BLaER1 (cell line): ENCODE data around the gene TBL2.
"Not testable (repeated sequence)": the region's sequence is repeated elsewhere in the genome, so short reads cannot be mapped to it uniquely, and the experiment has no call there.

Experiments
- H3K27ac ChIP-seq: shearing (Covaris generic); formaldehyde crosslinking; 2 replicates; pipeline ENCODE4 v1.8.1; 2022
- H3K27me3 ChIP-seq: shearing (Covaris generic); formaldehyde crosslinking; 2 replicates; pipeline ENCODE4 v1.8.1; 2022
- H3K36me3 ChIP-seq: shearing (Covaris generic); formaldehyde crosslinking; 2 replicates; pipeline ENCODE4 v1.8.1; 2022
- H3K4me1 ChIP-seq: shearing (Covaris generic); formaldehyde crosslinking; 2 replicates; pipeline ENCODE4 v1.8.1; 2022
- H3K4me2 ChIP-seq: shearing (Covaris generic); formaldehyde crosslinking; 2 replicates; pipeline ENCODE4 v1.8.1; 2022
- H3K4me3 ChIP-seq: shearing (Covaris generic); formaldehyde crosslinking; 2 replicates; pipeline ENCODE4 v1.8.1; 2022
- H3K9ac ChIP-seq: shearing (Covaris generic); formaldehyde crosslinking; 2 replicates; pipeline ENCODE4 v1.8.1; 2022
- H3K9me3 ChIP-seq: shearing (Covaris generic); formaldehyde crosslinking; 2 replicates; pipeline ENCODE4 v1.8.1; 2022
- H4K20me1 ChIP-seq: shearing (Covaris generic); formaldehyde crosslinking; 2 replicates; pipeline ENCODE4 v1.8.1; 2022
- Cebpa-rat ChIP-seq: shearing (Covaris generic); IDR thresholded peaks from 2 replicates; pipeline ENCODE4 v1.8.1; 2022

Gene TBL2, protein sequence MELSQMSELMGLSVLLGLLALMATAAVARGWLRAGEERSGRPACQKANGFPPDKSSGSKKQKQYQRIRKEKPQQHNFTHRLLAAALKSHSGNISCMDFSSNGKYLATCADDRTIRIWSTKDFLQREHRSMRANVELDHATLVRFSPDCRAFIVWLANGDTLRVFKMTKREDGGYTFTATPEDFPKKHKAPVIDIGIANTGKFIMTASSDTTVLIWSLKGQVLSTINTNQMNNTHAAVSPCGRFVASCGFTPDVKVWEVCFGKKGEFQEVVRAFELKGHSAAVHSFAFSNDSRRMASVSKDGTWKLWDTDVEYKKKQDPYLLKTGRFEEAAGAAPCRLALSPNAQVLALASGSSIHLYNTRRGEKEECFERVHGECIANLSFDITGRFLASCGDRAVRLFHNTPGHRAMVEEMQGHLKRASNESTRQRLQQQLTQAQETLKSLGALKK

DNA sequence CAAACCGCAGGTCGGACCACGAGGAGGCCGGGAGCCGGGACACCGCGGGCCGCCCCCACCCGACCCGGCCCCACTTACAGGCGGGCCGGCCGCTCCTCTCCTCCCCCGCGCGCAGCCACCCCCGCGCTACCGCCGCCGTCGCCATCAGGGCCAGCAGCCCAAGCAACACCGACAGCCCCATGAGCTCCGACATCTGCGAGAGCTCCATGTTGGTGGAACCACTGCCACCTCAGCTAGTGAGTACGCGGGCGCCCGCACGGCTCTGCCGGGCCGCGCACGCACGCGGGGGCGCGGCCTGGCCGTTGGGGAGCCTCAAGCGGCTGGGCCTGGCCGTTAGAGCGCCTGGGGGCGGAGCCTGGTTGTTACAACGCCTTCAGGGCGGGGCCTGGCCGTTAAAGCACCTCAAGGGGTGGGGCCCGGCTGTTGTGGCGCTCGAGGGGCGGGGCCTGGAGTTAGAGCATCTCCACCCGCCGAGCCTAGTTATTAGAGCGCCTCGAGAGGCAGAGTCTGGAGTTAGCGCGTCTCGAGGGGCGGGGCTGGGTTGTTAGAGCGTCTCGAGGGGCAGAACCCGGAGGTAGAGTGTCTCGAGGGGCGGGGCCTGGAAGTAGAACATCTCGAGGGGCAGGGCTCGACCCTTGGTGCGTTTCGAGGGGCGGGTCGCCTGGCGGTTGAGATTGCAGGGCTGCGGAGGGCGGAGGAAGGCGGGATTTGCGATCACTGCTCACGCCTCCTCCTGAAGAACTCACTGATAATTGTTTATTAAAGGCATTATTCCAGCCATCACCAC lies at the start of gene TBL2:
TBL2 (minus strand) TSS at position 238 of the 787 bp plus-strand sequence; CDS start at position 208, 30 bp downstream.
- Histone ChIP-seq H3K36me3 (peaks cover 29% of the 10 kb centered on the region), H3K9ac (peak within 1 kb of the TSS; percentile 93), H3K4me1 (peaks cover 48% of the 10 kb centered on the region), H3K27ac (peak within 1 kb of the TSS; percentile 96), H3K4me3 (peak within 1 kb of the TSS; percentile 87), H4K20me1 (peaks cover 40% of the 10 kb centered on the region), H3K4me2 (peak within 1 kb of the TSS; percentile 98), H3K9me3 (no peaks in the 10 kb centered on the region), H3K27me3 (no peaks in the 10 kb centered on the region)
- TF ChIP-seq Cebpa-rat, result no peak

DNA sequence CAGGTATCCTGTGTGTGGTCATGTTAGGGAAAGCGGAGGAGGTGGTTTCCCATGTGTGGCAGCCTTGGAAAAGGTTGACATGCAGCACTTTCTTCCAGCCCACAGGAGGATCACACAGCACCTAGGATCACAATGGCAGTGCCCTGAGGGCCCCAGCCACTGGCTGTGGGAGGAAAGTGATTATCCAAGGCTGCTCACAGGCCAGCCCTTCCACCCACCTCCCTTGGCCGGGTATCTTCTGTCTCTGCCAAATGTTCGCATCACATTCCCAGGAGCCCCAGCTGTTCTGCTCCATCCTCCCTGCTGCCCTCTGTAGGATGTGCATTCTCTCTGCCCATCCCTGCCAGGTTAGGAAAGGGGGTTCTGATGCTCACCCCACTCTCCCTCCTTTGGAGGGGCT lies 48.4 kb upstream of the TBL2 start:
- no peaks in the 10 kb centered on the region for H3K36me3 ChIP-seq
- H3K4me2 ChIP-seq, result 0 out of 2 replicates have a peak overlapping the region, but pooled peaks have one; percentile 11
- H3K27me3 ChIP-seq, result peaks cover 44% of the 10 kb centered on the region
- no peaks in the 10 kb centered on the region for H3K9me3 ChIP-seq
- H3K4me3 ChIP-seq, result no peak overlapping the region
- peaks cover 7% of the 10 kb centered on the region; the same call in 1 of the 2 replicates for H4K20me1 ChIP-seq
- H3K27ac ChIP-seq, result no peak overlapping the region
- no peak for TF ChIP-seq Cebpa-rat
- no peak overlapping the region for H3K9ac ChIP-seq
- peaks cover 19% of the 10 kb centered on the region for H3K4me1 ChIP-seq

DNA sequence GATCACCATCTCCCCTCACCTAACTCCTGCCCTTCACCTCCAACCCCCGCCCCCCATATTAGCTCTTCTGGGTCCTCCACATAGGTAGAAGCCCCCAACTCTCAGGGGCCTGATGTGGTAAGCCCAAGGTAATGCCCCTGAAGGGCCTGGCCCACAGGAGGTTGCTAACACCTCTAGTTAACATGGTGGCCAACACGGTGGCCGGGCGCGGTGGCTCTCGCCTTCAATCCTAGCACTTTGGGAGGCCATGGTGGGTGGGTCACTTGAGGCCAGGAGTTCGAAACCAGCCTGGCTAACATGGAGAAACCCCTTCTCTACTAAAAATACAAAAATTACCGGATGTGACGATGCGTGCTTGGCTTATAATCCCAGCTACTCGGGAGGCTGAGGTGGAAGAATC lies 46.9 kb upstream of the TBL2 start:
- H3K36me3 ChIP-seq, result no peaks in the 10 kb centered on the region
- no peak overlapping the region for H3K9ac ChIP-seq
- H3K4me3 ChIP-seq, result no peak overlapping the region
- peaks cover 19% of the 10 kb centered on the region for H3K4me1 ChIP-seq
- H3K9me3 ChIP-seq, result no peaks in the 10 kb centered on the region
- H4K20me1 ChIP-seq, result peaks cover 7% of the 10 kb centered on the region; the same call in 1 of the 2 replicates
- H3K27ac ChIP-seq, result no peak overlapping the region
- H3K4me2 ChIP-seq, result no peak overlapping the region
- peaks cover 54% of the 10 kb centered on the region for H3K27me3 ChIP-seq
- no peak for TF ChIP-seq Cebpa-rat

- Histone ChIP-seq H4K20me1 (peaks cover 7% of the 10 kb centered on the region; the same call in 1 of the 2 replicates), H3K36me3 (no peaks in the 10 kb centered on the region), H3K4me3 (no peak overlapping the region), H3K27me3 (peaks cover 54% of the 10 kb centered on the region), H3K27ac (no peak overlapping the region), H3K9me3 (no peaks in the 10 kb centered on the region), H3K4me1 (peaks cover 19% of the 10 kb centered on the region), H3K4me2 (no peak overlapping the region), H3K9ac (no peak overlapping the region)
- no peak for TF ChIP-seq Cebpa-rat
Observed at GRCh38 chr7:73624669-73625001, 46.3 kb upstream of the TBL2 start.

- H3K27me3 ChIP-seq, result peaks cover 54% of the 10 kb centered on the region
- no peak for TF ChIP-seq Cebpa-rat
Observed at GRCh38 chr7:73623798-73624668, 45.7 kb upstream of the TBL2 start, which contains the start of gene MLXIPL. Gene MLXIPL (minus strand): TSS chr7:73624522. CDS start chr7:73624492, 30 bp downstream.

GRCh38 chr7:73622909-73623797 lies 44.8 kb upstream of the TBL2 start:
- TF ChIP-seq Cebpa-rat, result no peak
- Histone ChIP-seq H3K36me3 (no peaks in the 10 kb centered on the region), H3K4me1 (peaks cover 19% of the 10 kb centered on the region), H3K9me3 (no peaks in the 10 kb centered on the region), H4K20me1 (peaks cover 7% of the 10 kb centered on the region; the same call in 1 of the 2 replicates), H3K4me2 (peak overlapping the region; percentile 69), H3K27me3 (peaks cover 54% of the 10 kb centered on the region), H3K9ac (no peak overlapping the region), H3K4me3 (peak overlapping the region; percentile 32), H3K27ac (no peak overlapping the region)

More at GRCh38 chr7:73623798-73624668, 45.7 kb upstream of the TBL2 start, which contains the start of gene MLXIPL:
- peak within 1 kb of the TSS; percentile 69 for H3K4me2 ChIP-seq
- H3K36me3 ChIP-seq, result no peaks in the 10 kb centered on the region
- H3K9ac ChIP-seq, result no peak within 1 kb of the TSS
- peaks cover 7% of the 10 kb centered on the region; the same call in 1 of the 2 replicates for H4K20me1 ChIP-seq
- no peak within 1 kb of the TSS for H3K27ac ChIP-seq
- H3K9me3 ChIP-seq, result no peaks in the 10 kb centered on the region
- peak within 1 kb of the TSS; percentile 32 for H3K4me3 ChIP-seq
- H3K4me1 ChIP-seq, result peaks cover 19% of the 10 kb centered on the region

DNA sequence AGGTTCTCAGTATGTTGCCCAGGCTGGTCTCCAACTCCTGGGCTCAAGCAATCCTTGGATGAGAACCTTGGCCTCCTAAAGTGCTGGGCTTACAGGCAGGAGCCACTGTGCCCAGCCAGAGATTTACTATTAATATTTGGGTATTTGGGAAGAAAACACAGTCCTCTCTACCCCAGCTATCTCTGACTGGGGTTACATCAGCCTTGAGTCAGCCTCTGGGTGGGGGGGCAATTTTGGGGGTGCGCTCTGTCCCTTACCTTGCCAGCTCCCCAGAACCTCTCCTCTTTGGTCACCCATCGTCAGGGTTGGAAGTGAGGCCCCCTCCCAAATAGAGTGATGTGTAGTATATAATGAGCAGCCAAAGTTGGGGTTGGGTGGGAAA lies 44.1 kb upstream of the TBL2 start:
- no peak for TF ChIP-seq Cebpa-rat
- Histone ChIP-seq H3K27ac (no peak overlapping the region), H3K4me3 (no peak overlapping the region), H3K4me2 (no peak overlapping the region), H3K36me3 (no peaks in the 10 kb centered on the region), H3K4me1 (peaks cover 19% of the 10 kb centered on the region), H3K9ac (no peak overlapping the region), H4K20me1 (peaks cover 7% of the 10 kb centered on the region; the same call in 1 of the 2 replicates), H3K27me3 (peaks cover 54% of the 10 kb centered on the region), H3K9me3 (no peaks in the 10 kb centered on the region)

DNA sequence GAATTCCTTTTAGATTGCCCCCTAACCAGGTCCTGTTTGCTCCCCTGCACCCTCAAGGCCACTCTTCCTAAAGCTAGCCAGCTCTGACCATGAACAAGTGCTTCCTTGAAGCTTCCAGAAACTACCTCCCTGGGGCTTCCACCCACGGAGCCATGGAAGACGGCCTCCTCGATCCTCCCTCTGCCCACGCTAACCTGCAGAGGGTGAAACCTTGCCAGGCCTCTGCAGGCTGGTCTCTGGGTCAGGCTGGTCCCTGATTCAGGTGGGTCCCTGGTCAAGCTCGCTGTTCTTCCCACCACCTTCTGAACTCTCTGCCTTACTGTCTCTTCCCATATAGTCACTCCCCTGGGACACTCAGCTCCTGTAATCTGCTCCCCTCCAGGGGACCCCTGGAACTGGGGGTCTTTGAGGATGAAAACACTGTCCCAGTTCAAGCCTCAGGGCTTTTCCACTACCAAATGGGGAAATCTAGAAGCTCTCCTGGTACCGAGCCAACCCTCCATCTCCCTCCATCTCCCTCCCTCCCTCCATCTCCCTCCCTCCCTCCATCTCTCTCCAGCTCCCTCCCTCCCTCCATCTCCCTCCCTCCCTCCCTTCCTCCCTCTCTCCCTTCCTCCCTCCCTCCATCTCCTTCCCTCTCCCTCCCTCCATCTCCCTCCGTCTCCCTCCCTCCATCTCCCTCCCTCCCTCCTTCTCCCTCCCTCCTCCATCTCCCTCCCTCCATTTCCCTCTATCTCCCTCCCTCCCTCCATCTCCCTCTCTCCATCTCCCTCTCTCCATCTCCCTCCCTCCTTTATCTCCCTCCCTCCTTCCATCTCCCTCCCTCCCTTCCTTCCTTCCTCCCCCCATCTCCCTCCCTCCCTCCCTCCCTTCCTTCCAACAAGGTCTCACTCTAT lies 43.0 kb upstream of the TBL2 start:
- Histone ChIP-seq H4K20me1 (peaks cover 7% of the 10 kb centered on the region; the same call in 1 of the 2 replicates), H3K4me1 (peaks cover 13% of the 10 kb centered on the region), H3K9me3 (no peaks in the 10 kb centered on the region), H3K36me3 (no peaks in the 10 kb centered on the region), H3K27me3 (peaks cover 47% of the 10 kb centered on the region), H3K4me2 (no peak overlapping the region), H3K4me3 (no peak overlapping the region), H3K27ac (no peak overlapping the region), H3K9ac (no peak overlapping the region)
- TF ChIP-seq Cebpa-rat, result no peak

DNA sequence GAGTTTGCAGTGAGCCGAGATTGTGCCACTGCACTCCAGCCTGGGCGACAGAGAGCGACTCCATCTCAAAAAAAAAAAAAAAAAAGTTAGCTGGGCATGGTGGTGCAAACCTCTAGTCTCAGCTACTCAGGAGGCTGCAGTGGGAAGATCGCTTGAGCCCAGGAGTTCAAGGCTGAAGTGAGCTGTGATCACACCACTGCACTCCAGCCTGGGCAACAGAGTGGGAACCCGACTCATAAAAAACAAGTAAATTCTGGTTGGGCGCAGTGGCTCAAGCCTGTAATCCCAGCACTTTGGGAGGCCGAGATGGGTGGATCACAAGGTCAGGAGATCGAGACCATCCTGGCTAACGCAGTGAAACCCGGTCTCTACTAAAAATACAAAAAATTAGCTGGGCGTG lies 41.0 kb upstream of the TBL2 start:
- H3K9me3 ChIP-seq, H3K36me3 ChIP-seq, H3K4me3 ChIP-seq, H4K20me1 ChIP-seq, H3K4me2 ChIP-seq, H3K9ac ChIP-seq, H3K27ac ChIP-seq: not testable (repeated sequence)
- Histone ChIP-seq H3K27me3 (peaks cover 35% of the 10 kb centered on the region), H3K4me1 (peaks cover 20% of the 10 kb centered on the region)
